Keratinocyte (primary cell): ENCODE results near the gene MRPL33. TPM values are rescaled to one million over a fixed set of nuclear protein-coding genes. Genes with fewer than 3 reads are reported as not detected.

Experiments
- DNase-seq: peaks from one replicate; pipeline ENCODE4 v3.0.0-alpha.2; 2011; ENCODE audit warnings: low read depth, missing footprints, low spot score
- FAIRE-seq: peaks from 2 replicates; lab custom pipeline; 2011; peaks lifted over from hg19 to GRCh38; lab: Jason Lieb, UNC
- H2AFZ ChIP-seq: 2 replicates; pipeline ENCODE4 v1.6.0; 2012; ENCODE audit warnings: low read length, control low read depth, inconsistent platforms; ENCODE audit not compliant: control insufficient read depth
- H3K27ac ChIP-seq: 2 replicates; pipeline ENCODE4 v1.5.1; 2011; ENCODE audit warnings: low read length; ENCODE audit not compliant: control insufficient read depth, insufficient read depth
- H3K27me3 ChIP-seq: 3 replicates; pipeline ENCODE4 v1.6.0; 2011; ENCODE audit warnings: low read length; ENCODE audit not compliant: control insufficient read depth, insufficient read depth; ENCODE audit errors: extremely low read depth
- H3K36me3 ChIP-seq, 2 experiments: 2 replicates in 1 of 2; 3 replicates in 1 of 2; pipeline ENCODE4 v1.5.1; 2011; ENCODE audit warnings: low read length in 2 of 2, mild to moderate bottlenecking in 1 of 2; ENCODE audit not compliant: control insufficient read depth in 2 of 2, insufficient read depth in 2 of 2; ENCODE audit errors: extremely low read depth in 1 of 2
- H3K4me1 ChIP-seq: 3 replicates; pipeline ENCODE4 v1.5.1; 2011; ENCODE audit warnings: low read length; ENCODE audit not compliant: control insufficient read depth, insufficient read depth; ENCODE audit errors: extremely low read depth
- H3K4me2 ChIP-seq: 3 replicates; pipeline ENCODE4 v1.6.0; 2011; ENCODE audit warnings: low read depth, low read length; ENCODE audit not compliant: control insufficient read depth, insufficient read depth; ENCODE audit errors: extremely low read depth
- H3K4me3 ChIP-seq, 3 experiments: fragments of 200-600 bp in 1 of 3; sonication (generic) in 1 of 3; 2 replicates in 2 of 3; 3 replicates in 1 of 3; pipeline ENCODE4 v1.5.1; 2011 to 2016; ENCODE audit warnings: low read length in 3 of 3, mild to moderate bottlenecking in 3 of 3, control low read depth in 2 of 3, inconsistent platforms in 1 of 3, low read depth in 1 of 3, mixed read lengths in 1 of 3, mixed run types in 1 of 3, moderate library complexity in 1 of 3; ENCODE audit not compliant: control insufficient read depth in 2 of 3, insufficient read depth in 2 of 3; ENCODE audit errors: extremely low read depth in 1 of 3
- H3K79me2 ChIP-seq: 2 replicates; pipeline ENCODE4 v1.6.0; 2012; ENCODE audit warnings: low read length; ENCODE audit not compliant: control insufficient read depth, insufficient read depth
- H3K9ac ChIP-seq: 3 replicates; pipeline ENCODE4 v1.6.0; 2011; ENCODE audit warnings: low read length; ENCODE audit not compliant: control insufficient read depth, insufficient read depth; ENCODE audit errors: extremely low read depth
- H3K9me1 ChIP-seq: 3 replicates; pipeline ENCODE4 v1.6.0; 2011; ENCODE audit warnings: low read length; ENCODE audit not compliant: control insufficient read depth, insufficient read depth; ENCODE audit errors: extremely low read depth
- H3K9me3 ChIP-seq: 2 replicates; pipeline ENCODE4 v1.5.1; 2012; ENCODE audit warnings: low read depth, low read length; ENCODE audit not compliant: control insufficient read depth
- H4K20me1 ChIP-seq: 3 replicates; pipeline ENCODE4 v1.6.0; 2011; ENCODE audit warnings: low read length; ENCODE audit not compliant: control insufficient read depth, insufficient read depth; ENCODE audit errors: extremely low read depth
- EZH2 ChIP-seq: IDR thresholded peaks from one replicate; pipeline ENCODE4 v1.6.1; 2012; ENCODE audit warnings: inconsistent platforms, mild to moderate bottlenecking, low read length, moderate library complexity
- dilution Hi-C: fragments of 300-500 bp; cut with MboI; formaldehyde crosslinking; loops from one replicate; pipeline ENCODE4 v1.7.0; 2020; ENCODE audit warnings: low sequenced_read_pairs; ENCODE audit not compliant: extremely low pct_ligation_motif_present
- polyA plus RNA-seq, 5 experiments: library from polyadenylated mRNA; depleted of rRNA in 3 of 5; stranded (reverse) in 3 of 5; stranded (forward) in 1 of 5; unstranded in 1 of 5; fragments of >200 nt; gene quantifications; 1 replicate in 1 of 5; 2 replicates in 3 of 5; 3 replicates in 1 of 5; pipeline versions ENCODE4 v1.2.1 to v1.2.3, GENCODE V29; 2011 to 2012; ENCODE audit warnings: missing spikeins in 2 of 5, low read depth in 1 of 5, low replicate concordance in 1 of 5
- TF ChIP-seq, protein P1 (sequence below), 3 experiments: IDR thresholded peaks in 1 of 3; conservative IDR thresholded peaks in 1 of 3; optimal IDR thresholded peaks in 1 of 3; 2 replicates in 2 of 3; 3 replicates in 1 of 3; pipeline versions ENCODE3 to v1.5.1; 2011; ENCODE audit warnings: low read length in 3 of 3, mild to moderate bottlenecking in 3 of 3, moderate library complexity in 2 of 3, control low read depth in 1 of 3, inconsistent platforms in 1 of 3; ENCODE audit not compliant: insufficient read depth in 2 of 3; ENCODE audit errors: extremely low read depth in 1 of 3

MRPL33 gene
- polyA plus RNA-seq, 1 donor (not counting 4 experiments of a cell fraction or from before 2014, with no cell fraction given), result 110 TPM

- FAIRE-seq (no peak), DNase-seq (no peak)
- TF ChIP-seq, protein P1, sequence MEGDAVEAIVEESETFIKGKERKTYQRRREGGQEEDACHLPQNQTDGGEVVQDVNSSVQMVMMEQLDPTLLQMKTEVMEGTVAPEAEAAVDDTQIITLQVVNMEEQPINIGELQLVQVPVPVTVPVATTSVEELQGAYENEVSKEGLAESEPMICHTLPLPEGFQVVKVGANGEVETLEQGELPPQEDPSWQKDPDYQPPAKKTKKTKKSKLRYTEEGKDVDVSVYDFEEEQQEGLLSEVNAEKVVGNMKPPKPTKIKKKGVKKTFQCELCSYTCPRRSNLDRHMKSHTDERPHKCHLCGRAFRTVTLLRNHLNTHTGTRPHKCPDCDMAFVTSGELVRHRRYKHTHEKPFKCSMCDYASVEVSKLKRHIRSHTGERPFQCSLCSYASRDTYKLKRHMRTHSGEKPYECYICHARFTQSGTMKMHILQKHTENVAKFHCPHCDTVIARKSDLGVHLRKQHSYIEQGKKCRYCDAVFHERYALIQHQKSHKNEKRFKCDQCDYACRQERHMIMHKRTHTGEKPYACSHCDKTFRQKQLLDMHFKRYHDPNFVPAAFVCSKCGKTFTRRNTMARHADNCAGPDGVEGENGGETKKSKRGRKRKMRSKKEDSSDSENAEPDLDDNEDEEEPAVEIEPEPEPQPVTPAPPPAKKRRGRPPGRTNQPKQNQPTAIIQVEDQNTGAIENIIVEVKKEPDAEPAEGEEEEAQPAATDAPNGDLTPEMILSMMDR (optimal IDR thresholded peaks at IDR 0.05 in 1 of 3, IDR thresholded peaks at IDR 0.05 in 1 of 3, conservative IDR thresholded peaks at IDR 0.05 in 1 of 3; ENCODE audit: extremely low read depth in 1 of 3, insufficient read depth in 2 of 3, low read length in 3 of 3), result no peak
- TF ChIP-seq EZH2, result no peak
- Histone ChIP-seq H3K27ac (no peak overlapping the region), H3K9ac (no peak overlapping the region), H3K79me2 (no peaks in the 10 kb centered on the region), H3K4me1 (peaks cover 8% of the 10 kb centered on the region), H3K4me2 (no peak overlapping the region), H2AFZ (no peak overlapping the region), H3K9me1 (no peaks in the 10 kb centered on the region), H3K27me3 (no peaks in the 10 kb centered on the region), H3K9me3 (no peaks in the 10 kb centered on the region), H3K36me3 (no peaks in the 10 kb centered on the region), H4K20me1 (no peaks in the 10 kb centered on the region), H3K4me3 (no peak overlapping the region)
- dilution Hi-C loops, result no loop called here
These were observed 19.3 kb downstream of the MRPL33 start for GRCh38 chr2:27790796-27791195.

GRCh38 chr2:27792759-27793158 is 21.2 kb downstream of the MRPL33 start:
- FAIRE-seq (peak; percentile 62), DNase-seq (no peak)
- H3K9me3 ChIP-seq, result no peaks in the 10 kb centered on the region
- H3K4me3 ChIP-seq, result no peak overlapping the region
- H3K9ac ChIP-seq, result no peak overlapping the region
- TF ChIP-seq, protein P1 (optimal IDR thresholded peaks at IDR 0.05 in 1 of 3, IDR thresholded peaks at IDR 0.05 in 1 of 3, conservative IDR thresholded peaks at IDR 0.05 in 1 of 3; ENCODE audit: extremely low read depth in 1 of 3, insufficient read depth in 2 of 3, low read length in 3 of 3), result no peak
- no peak for TF ChIP-seq EZH2
- H3K27me3 ChIP-seq, result no peaks in the 10 kb centered on the region
- no peaks in the 10 kb centered on the region for H3K79me2 ChIP-seq
- dilution Hi-C loops, result no loop called here
- no peaks in the 10 kb centered on the region for H3K36me3 ChIP-seq
- H3K27ac ChIP-seq, result no peak overlapping the region
- no peak overlapping the region for H3K4me2 ChIP-seq
- peaks cover 11% of the 10 kb centered on the region for H3K4me1 ChIP-seq
- no peaks in the 10 kb centered on the region for H3K9me1 ChIP-seq
- no peaks in the 10 kb centered on the region for H4K20me1 ChIP-seq
- peak overlapping the region; percentile 61 for H2AFZ ChIP-seq
